Astrocyte (in vitro differentiated cells and primary cell): ENCODE data around the gene TUBB6.
A peak's percentile ranks its signal among the peaks of the same experiment; 100 is the strongest.

ENCODE experiments used
- EZH2 ChIP-seq: IDR thresholded peaks from 2 replicates; pipeline ENCODE4 v1.6.1; 2012; ENCODE audit warnings: mild to moderate bottlenecking, low read length, inconsistent platforms; ENCODE audit not compliant: insufficient read depth
- TF ChIP-seq, protein P1 (sequence below): IDR thresholded peaks from 2 replicates; pipeline ENCODE4 v1.5.1; 2011; ENCODE audit warnings: low read depth, mild to moderate bottlenecking, inconsistent platforms, low read length, moderate library complexity; ENCODE audit not compliant: insufficient read depth

DNA sequence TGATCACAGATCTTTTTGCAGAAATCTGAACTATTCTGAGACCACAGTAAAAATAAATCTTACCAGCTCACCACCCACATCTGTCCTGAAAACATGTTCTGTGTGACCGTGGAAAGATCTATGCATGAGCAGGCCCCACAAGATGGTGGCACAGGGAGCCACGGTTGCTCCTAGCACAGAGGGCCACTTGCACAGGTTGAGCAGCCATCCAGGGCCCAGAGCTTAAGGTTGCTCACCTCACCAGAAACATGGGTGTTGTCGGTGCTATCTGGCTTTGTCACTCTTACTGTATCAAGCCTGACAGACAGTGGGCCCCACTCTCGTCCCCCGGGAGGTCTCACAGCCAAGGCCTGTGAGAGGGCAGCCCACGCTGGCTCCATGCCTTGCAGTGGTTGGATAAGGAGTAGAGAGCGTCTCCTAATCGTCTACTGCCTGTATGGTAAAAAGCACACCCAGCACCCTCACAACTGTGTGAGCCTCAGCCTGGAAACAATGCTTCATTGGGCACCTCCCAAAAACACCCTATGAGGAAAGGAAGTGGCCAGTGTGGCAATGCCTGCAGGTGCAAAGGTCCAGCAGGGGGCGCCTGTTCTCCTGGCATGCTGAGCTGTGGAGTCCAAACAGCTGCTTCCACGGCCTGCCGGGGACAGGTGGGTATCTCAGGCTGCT lies 19.6 kb downstream of the TUBB6 start:
- TF ChIP-seq, protein P1, sequence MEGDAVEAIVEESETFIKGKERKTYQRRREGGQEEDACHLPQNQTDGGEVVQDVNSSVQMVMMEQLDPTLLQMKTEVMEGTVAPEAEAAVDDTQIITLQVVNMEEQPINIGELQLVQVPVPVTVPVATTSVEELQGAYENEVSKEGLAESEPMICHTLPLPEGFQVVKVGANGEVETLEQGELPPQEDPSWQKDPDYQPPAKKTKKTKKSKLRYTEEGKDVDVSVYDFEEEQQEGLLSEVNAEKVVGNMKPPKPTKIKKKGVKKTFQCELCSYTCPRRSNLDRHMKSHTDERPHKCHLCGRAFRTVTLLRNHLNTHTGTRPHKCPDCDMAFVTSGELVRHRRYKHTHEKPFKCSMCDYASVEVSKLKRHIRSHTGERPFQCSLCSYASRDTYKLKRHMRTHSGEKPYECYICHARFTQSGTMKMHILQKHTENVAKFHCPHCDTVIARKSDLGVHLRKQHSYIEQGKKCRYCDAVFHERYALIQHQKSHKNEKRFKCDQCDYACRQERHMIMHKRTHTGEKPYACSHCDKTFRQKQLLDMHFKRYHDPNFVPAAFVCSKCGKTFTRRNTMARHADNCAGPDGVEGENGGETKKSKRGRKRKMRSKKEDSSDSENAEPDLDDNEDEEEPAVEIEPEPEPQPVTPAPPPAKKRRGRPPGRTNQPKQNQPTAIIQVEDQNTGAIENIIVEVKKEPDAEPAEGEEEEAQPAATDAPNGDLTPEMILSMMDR = peak; percentile 86
- TF ChIP-seq EZH2 = no peak
